ENCODE measurements around the gene ZNF571. TPM values are rescaled to one million over a fixed set of nuclear protein-coding genes. Genes with fewer than 3 reads are reported as not detected.

Gene ZNF571
- 2.5 and 5.2 TPM in 2 replicates for total RNA-seq (ENCODE audit: low replicate concordance)

DNA sequence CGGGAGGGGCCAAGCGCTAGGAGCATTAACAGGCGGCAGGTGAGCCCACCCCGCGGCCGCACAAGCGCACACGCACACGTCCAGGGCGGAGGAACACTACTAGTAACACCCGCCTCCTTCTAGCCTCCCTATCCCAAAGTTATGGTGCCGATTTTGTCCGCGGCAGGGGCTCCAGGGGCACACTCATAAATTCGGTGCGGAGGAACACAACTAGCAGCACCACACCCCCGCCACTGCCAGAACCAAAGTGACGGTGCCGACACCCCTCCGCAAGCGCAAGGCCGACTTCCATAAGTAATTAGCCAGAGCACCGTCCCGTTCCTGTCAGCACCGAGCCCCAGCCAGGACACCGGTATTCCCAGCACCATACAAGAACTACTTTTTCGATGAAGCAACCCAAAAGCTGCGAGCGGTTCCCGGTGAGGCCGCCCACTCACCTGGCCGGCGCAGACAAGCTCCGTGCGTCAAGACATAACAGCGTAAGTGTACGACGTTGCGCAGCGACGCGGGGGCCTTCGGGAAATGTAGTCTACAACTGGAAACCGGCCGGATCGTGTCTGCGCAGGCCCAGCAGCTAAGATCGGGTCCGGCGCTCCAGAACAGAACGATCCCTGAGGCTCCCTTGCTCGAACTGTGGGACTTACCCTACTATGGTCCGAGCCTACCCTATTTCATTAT, at the start of gene ZNF571, which contains the start of gene ZNF540:
Gene ZNF571, minus strand, starts transcription at position 489 of the 678 bp plus-strand sequence. CDS start 8,116 bp downstream, outside the sequence.
Gene ZNF540, plus strand, starts transcription at position 573 of the 678 bp plus-strand sequence. CDS start 3,572 bp downstream, outside the sequence.
- no peak for TF ChIP-seq CTCF (IDR thresholded peaks at IDR 0.05; ENCODE audit: insufficient read depth, low read length)
- DNase-seq (ENCODE audit: low read depth), result peak; percentile 92
- H3K4me3 ChIP-seq (ENCODE audit: low read depth, low read length), result peak within 1 kb of the TSS; percentile 93

- DNase-seq (ENCODE audit: low read depth), result no peak
- H3K4me3 ChIP-seq (ENCODE audit: low read depth, low read length), result no peak overlapping the region
- TF ChIP-seq CTCF (IDR thresholded peaks at IDR 0.05; ENCODE audit: insufficient read depth, low read length), result no peak
These were observed 40.8 kb upstream of the ZNF571 start for GRCh38 chr19:37635076-37636056.

GRCh38 chr19:37594982-37595382, 390 bp upstream of the ZNF571 start:
- no peak for DNase-seq (ENCODE audit: low read depth)
- peak overlapping the region; percentile 93 for H3K4me3 ChIP-seq (ENCODE audit: low read depth, low read length)
- TF ChIP-seq CTCF (IDR thresholded peaks at IDR 0.05; ENCODE audit: insufficient read depth, low read length), result no peak

DNA sequence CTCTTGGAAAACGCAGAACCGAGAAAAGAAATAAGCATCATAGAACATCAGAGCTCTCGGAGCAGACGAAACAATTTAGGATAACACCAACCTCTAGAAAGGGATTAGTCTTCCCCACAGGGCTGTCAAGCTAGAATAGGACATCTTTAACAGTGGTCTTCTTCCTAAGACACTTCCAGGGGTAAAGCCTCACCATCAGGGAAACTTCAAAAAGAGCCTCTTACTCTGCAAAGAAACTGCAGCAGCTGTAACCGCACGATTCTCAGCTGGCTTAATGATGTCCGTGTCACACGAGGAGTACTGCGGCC, 642 bp downstream of the ZNF571 start:
- H3K4me3 ChIP-seq (ENCODE audit: low read depth, low read length), result peak overlapping the region; percentile 93
- DNase-seq (ENCODE audit: low read depth), result no peak
- TF ChIP-seq CTCF (IDR thresholded peaks at IDR 0.05; ENCODE audit: insufficient read depth, low read length), result no peak

GRCh38 chr19:37583340-37583739, 11.3 kb downstream of the ZNF571 start:
- TF ChIP-seq CTCF (IDR thresholded peaks at IDR 0.05; ENCODE audit: insufficient read depth, low read length), result no peak
- no peak overlapping the region for H3K4me3 ChIP-seq (ENCODE audit: low read depth, low read length)
- no peak for DNase-seq (ENCODE audit: low read depth)

GRCh38 chr19:37572203-37572602, 22.4 kb downstream of the ZNF571 start:
- no peak for TF ChIP-seq CTCF (IDR thresholded peaks at IDR 0.05; ENCODE audit: insufficient read depth, low read length)
- DNase-seq (ENCODE audit: low read depth), result no peak
- no peak overlapping the region for H3K4me3 ChIP-seq (ENCODE audit: low read depth, low read length)
